HCT116 (cell line): ENCODE results near the gene RFESD.

Experiments
- ATF3 ChIP-seq: IDR thresholded peaks from 2 replicates; pipeline ENCODE4 v1.6.1; 2012
- CTCF ChIP-seq, 3 experiments: fragments of 200-600 bp in 1 of 3; sonication (generic) in 1 of 3; IDR thresholded peaks in 2 of 3; conservative IDR thresholded peaks in 1 of 3; 2 replicates each; pipeline ENCODE4 v1.5.1; 2012 to 2017; ENCODE audit warnings: low read depth in 2 of 3, low read length in 2 of 3, antibody characterized with exemption in 1 of 3, borderline replicate concordance in 1 of 3, control low read depth in 1 of 3, mild to moderate bottlenecking in 1 of 3, mixed read lengths in 1 of 3, mixed run types in 1 of 3, moderate library complexity in 1 of 3; ENCODE audit not compliant: insufficient read depth in 1 of 3
- EGR1 ChIP-seq: IDR thresholded peaks from 2 replicates; pipeline ENCODE4 v1.6.1; 2012; ENCODE audit warnings: low read depth
- EZH2phosphoT487 ChIP-seq: fragments of 200-600 bp; IDR thresholded peaks from 2 replicates; pipeline ENCODE4 v1.6.1; 2018; ENCODE audit warnings: antibody characterized with exemption, borderline replicate concordance
- JUND ChIP-seq: IDR thresholded peaks from 2 replicates; pipeline ENCODE4 v1.6.1; 2012
- MAX ChIP-seq: IDR thresholded peaks from 2 replicates; pipeline ENCODE4 v1.6.1; 2012
- POLR2AphosphoS5 ChIP-seq: IDR thresholded peaks from 2 replicates; pipeline ENCODE4 v1.6.1; 2011; ENCODE audit warnings: mild to moderate bottlenecking, low read depth, low read length, moderate library complexity
- RAD21 ChIP-seq: IDR thresholded peaks from 2 replicates; pipeline ENCODE4 v1.6.1; 2012; ENCODE audit warnings: low read depth, mild to moderate bottlenecking
- REST ChIP-seq: IDR thresholded peaks from 2 replicates; pipeline ENCODE4 v1.6.1; 2012; ENCODE audit warnings: low read depth
- SRF ChIP-seq: IDR thresholded peaks from 2 replicates; pipeline ENCODE4 v1.6.1; 2012; ENCODE audit warnings: low read depth
- YY1 ChIP-seq: IDR thresholded peaks from 2 replicates; pipeline ENCODE4 v1.6.1; 2011; ENCODE audit warnings: low read length, low read depth, moderate library complexity, mild to moderate bottlenecking; ENCODE audit not compliant: insufficient replicate concordance; ENCODE audit errors: extremely low read depth
- ZNF274 ChIP-seq: fragments of 200-500 bp; sonication (Bioruptor generic); IDR thresholded peaks from 2 replicates; pipeline ENCODE4 v1.6.1; 2014; ENCODE audit warnings: mild to moderate bottlenecking, low read depth, low read length, inconsistent platforms

GRCh38 chr5:95684361-95684760, 37.8 kb downstream of the RFESD start:
- TF ChIP-seq CTCF (IDR thresholded peaks at IDR 0.05 in 2 of 3, conservative IDR thresholded peaks at IDR 0.05 in 1 of 3; ENCODE audit: borderline replicate concordance in 1 of 3, insufficient read depth in 1 of 3, low read depth in 2 of 3, low read length in 2 of 3), result no peak
- TF ChIP-seq MAX, result no peak
- TF ChIP-seq POLR2AphosphoS5, result no peak
- no peak for TF ChIP-seq EZH2phosphoT487
- TF ChIP-seq ATF3, result no peak
- TF ChIP-seq REST, result no peak
- TF ChIP-seq YY1, result no peak
- no peak for TF ChIP-seq SRF
- no peak for TF ChIP-seq EGR1
- no peak for TF ChIP-seq ZNF274
- TF ChIP-seq RAD21, result no peak
- TF ChIP-seq JUND, result no peak
